Forelimb muscle (tissue), 1 donor: ENCODE results near the gene VPS16. TPM values are rescaled to one million over a fixed set of nuclear protein-coding genes. Genes with fewer than 3 reads are reported as not detected.
A peak's percentile ranks its signal among the peaks of the same experiment; 100 is the strongest.

ENCODE experiments used
- DNase-seq: peaks from one replicate; pipeline ENCODE4 v3.0.0-alpha.2; 2013; ENCODE audit warnings: low read depth
- polyA plus RNA-seq: library from polyadenylated mRNA; unstranded; fragments of 120-200 nt; gene quantifications from one replicate; pipeline ENCODE4 v1.2.1, GENCODE V29; 2013; ENCODE audit not compliant: insufficient read length

The VPS16 gene
- polyA plus RNA-seq, 1 donor = 20.0 TPM

GRCh38 chr20:2899243-2899642, 58.7 kb downstream of the VPS16 start:
- no peak for DNase-seq

- no peak for DNase-seq
These were observed 60.5 kb downstream of the VPS16 start for GRCh38 chr20:2900845-2901592.

DNA sequence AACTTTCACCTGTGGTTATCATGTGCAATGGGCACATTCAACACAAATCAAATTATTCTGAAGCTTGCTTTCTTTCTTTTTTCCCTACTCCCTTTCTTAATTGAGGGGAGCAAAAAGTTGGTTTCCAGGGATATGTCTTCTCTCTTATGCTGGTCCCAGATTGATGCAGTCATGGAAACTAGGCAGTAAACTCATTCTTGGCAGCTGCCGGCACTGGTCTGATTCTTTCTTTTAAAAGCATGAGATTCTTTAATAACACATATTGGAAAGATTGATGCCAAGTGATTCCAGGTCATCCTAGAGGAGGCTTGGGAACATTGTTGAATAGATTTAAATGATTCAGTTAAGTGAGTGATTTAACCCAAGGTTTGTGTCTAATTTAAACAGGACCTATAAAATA, 61.7 kb downstream of the VPS16 start:
- DNase-seq = peak; percentile 43

DNA sequence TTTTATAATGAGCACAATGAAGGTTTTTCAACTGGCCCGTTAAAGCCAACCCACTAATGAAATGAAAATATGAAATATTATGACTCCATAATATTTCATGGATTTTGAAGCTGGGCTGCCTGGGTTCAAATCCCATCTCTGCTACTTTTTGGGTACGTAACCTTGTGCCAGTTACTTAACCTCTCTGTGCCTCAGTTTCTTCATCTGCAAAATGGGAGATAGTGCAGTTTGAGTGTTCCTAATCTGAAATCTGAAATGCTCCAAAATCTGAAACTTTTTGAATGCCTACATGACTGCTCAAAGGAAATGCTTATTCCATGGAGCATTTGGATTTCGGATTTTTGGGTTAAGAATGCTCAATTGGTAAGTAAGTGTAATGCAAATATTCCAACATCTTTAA, 62.3 kb downstream of the VPS16 start:
- DNase-seq = no peak

GRCh38 chr20:2903686-2904085, 63.1 kb downstream of the VPS16 start:
- no peak for DNase-seq

- no peak for DNase-seq
These were observed 67.0 kb downstream of the VPS16 start for GRCh38 chr20:2907519-2907918.

GRCh38 chr20:2909953-2910352, 69.4 kb downstream of the VPS16 start:
- no peak for DNase-seq

- DNase-seq = no peak
These were observed 70.7 kb downstream of the VPS16 start for GRCh38 chr20:2911200-2911599.

- no peak for DNase-seq
These were observed 73.6 kb downstream of the VPS16 start for GRCh38 chr20:2914160-2914559.

Other genes starting within 250 kb of the VPS16 start
- 153 TPM for gene NOP56, start 188.1 kb upstream of the VPS16 start, polyA plus RNA-seq
- 99.0 TPM for gene IDH3B, start 176.5 kb upstream of the VPS16 start, polyA plus RNA-seq
- gene EBF4, start 148.0 kb upstream of the VPS16 start, polyA plus RNA-seq = 9.0 TPM
- gene CPXM1, start 40.1 kb upstream of the VPS16 start, polyA plus RNA-seq = 31.6 TPM
- gene C20orf141, start 25.8 kb upstream of the VPS16 start, polyA plus RNA-seq = not detected
- not detected for gene TMEM239, start 24.4 kb upstream of the VPS16 start, polyA plus RNA-seq
- 26.2 TPM for gene PCED1A, start 90 bp upstream of the VPS16 start, polyA plus RNA-seq
- gene PTPRA, start 32.7 kb downstream of the VPS16 start, polyA plus RNA-seq = 38.4 TPM
- 0.19 TPM for gene GNRH2, start 202.9 kb downstream of the VPS16 start, polyA plus RNA-seq
- 35.0 TPM for gene MRPS26, start 205.3 kb downstream of the VPS16 start, polyA plus RNA-seq
- 0.47 TPM for gene OXT, start 230.9 kb downstream of the VPS16 start, polyA plus RNA-seq
- gene AVP, start 244.0 kb downstream of the VPS16 start, polyA plus RNA-seq = not detected